A673 (cell line): Measurements from ENCODE around the gene PCBP3. TPM values are rescaled to one million over a fixed set of nuclear protein-coding genes. Genes with fewer than 3 reads are reported as not detected.

Experiments used
- BruUV-seq: library from RNA; stranded (reverse); fragments of 400-500 nt; replicated peaks from 2 replicates; lab custom pipeline; 2021; lab: Mats Ljungman, UMichigan
- CTCF ChIA-PET: fragments of 300-600 bp; sonication (Branson Sonifier 250); formaldehyde crosslinking; loops from one replicate; lab custom pipeline; 2022; ENCODE audit warnings: antibody characterized with exemption; lab: Charles Lee
- POLR2A ChIA-PET: fragments of 300-600 bp; sonication (Branson Sonifier 250); formaldehyde crosslinking; loops from one replicate; lab custom pipeline; 2022; ENCODE audit warnings: antibody characterized with exemption; ENCODE audit not compliant: low non-redundant PET; lab: Charles Lee
- DNase-seq: peaks from one replicate; pipeline ENCODE4 v3.0.0-alpha.2; 2015; ENCODE audit warnings: low spot score
- H3K27ac ChIP-seq: fragments of 200-600 bp; sonication (generic); 2 replicates; pipeline ENCODE4 v1.5.1; 2016; ENCODE audit warnings: mixed run types, low read depth, mild to moderate bottlenecking, mixed read lengths, antibody characterized with exemption, low read length; ENCODE audit not compliant: poor library complexity, severe bottlenecking
- H3K27me3 ChIP-seq: fragments of 200-600 bp; sonication (generic); replicated peaks from 2 replicates; pipeline ENCODE4 v1.6.1; 2017; ENCODE audit warnings: mixed run types, low read depth, mild to moderate bottlenecking, mixed read lengths, antibody characterized with exemption, low read length; ENCODE audit not compliant: insufficient read depth, poor library complexity
- H3K36me3 ChIP-seq: fragments of 200-600 bp; sonication (generic); 2 replicates; pipeline ENCODE4 v1.6.1; 2016; ENCODE audit warnings: mixed run types, mild to moderate bottlenecking, mixed read lengths, antibody characterized with exemption, low read length; ENCODE audit not compliant: insufficient read depth, poor library complexity, severe bottlenecking
- H3K4me1 ChIP-seq: fragments of 200-600 bp; sonication (generic); 2 replicates; pipeline ENCODE4 v1.6.1; 2017; ENCODE audit warnings: mixed run types, mild to moderate bottlenecking, mixed read lengths, antibody characterized with exemption, low read length; ENCODE audit not compliant: insufficient read depth, poor library complexity, severe bottlenecking
- H3K4me3 ChIP-seq: fragments of 200-600 bp; sonication (generic); 2 replicates; pipeline ENCODE4 v1.5.1; 2016; ENCODE audit warnings: low read depth, mixed run types, mild to moderate bottlenecking, mixed read lengths, low read length; ENCODE audit not compliant: poor library complexity, severe bottlenecking
- H3K9me3 ChIP-seq: fragments of 200-600 bp; sonication (generic); 2 replicates; pipeline ENCODE4 v1.6.1; 2016; ENCODE audit warnings: mixed run types, low read depth, mild to moderate bottlenecking, mixed read lengths, antibody characterized with exemption, low read length; ENCODE audit not compliant: poor library complexity, severe bottlenecking
- EZH2 ChIP-seq: fragments of 200-600 bp; sonication (generic); IDR thresholded peaks from 2 replicates; pipeline ENCODE4 v1.6.1; 2017; ENCODE audit warnings: borderline replicate concordance, low read depth, mild to moderate bottlenecking, mixed read lengths, antibody characterized with exemption, low read length; ENCODE audit not compliant: poor library complexity, severe bottlenecking
- intact Hi-C: fragments of 100-400 bp; cut with micrococcal nuclease; formaldehyde crosslinking; loops from one replicate; pipeline ENCODE4 v1.10.0; 2022; ENCODE audit not compliant: unreplicated experiment
- total RNA-seq: library from RNA; stranded (reverse); gene quantifications from 2 replicates; pipeline ENCODE4 v1.2.3, GENCODE V29; 2021
- TF ChIP-seq, protein P1 (sequence below): fragments of 300-800, 200-600 bp; sonication (generic); conservative IDR thresholded peaks from 2 replicates; pipeline ENCODE4 v1.5.1; 2017; ENCODE audit warnings: low read depth, mild to moderate bottlenecking, antibody characterized with exemption, low read length, moderate library complexity, mixed read lengths

Gene PCBP3
- total RNA-seq, 1 experiment from 2014 or later, result 25.6 TPM

GRCh38 chr21:45613881-45614280, 29.6 kb upstream of the PCBP3 start:
- no TSS peak for BruUV-seq
- no peak for DNase-seq
- Histone ChIP-seq H3K27ac (no peak overlapping the region), H3K4me3 (no peak overlapping the region), H3K27me3 (peaks cover 4% of the 10 kb centered on the region), H3K36me3 (no peaks in the 10 kb centered on the region), H3K9me3 (no peaks in the 10 kb centered on the region), H3K4me1 (peaks cover 25% of the 10 kb centered on the region)
- ChIA-PET CTCF (no interaction called here), POLR2A (no interaction called here)
- intact Hi-C loops, result no loop called here
- TF ChIP-seq, protein P1, sequence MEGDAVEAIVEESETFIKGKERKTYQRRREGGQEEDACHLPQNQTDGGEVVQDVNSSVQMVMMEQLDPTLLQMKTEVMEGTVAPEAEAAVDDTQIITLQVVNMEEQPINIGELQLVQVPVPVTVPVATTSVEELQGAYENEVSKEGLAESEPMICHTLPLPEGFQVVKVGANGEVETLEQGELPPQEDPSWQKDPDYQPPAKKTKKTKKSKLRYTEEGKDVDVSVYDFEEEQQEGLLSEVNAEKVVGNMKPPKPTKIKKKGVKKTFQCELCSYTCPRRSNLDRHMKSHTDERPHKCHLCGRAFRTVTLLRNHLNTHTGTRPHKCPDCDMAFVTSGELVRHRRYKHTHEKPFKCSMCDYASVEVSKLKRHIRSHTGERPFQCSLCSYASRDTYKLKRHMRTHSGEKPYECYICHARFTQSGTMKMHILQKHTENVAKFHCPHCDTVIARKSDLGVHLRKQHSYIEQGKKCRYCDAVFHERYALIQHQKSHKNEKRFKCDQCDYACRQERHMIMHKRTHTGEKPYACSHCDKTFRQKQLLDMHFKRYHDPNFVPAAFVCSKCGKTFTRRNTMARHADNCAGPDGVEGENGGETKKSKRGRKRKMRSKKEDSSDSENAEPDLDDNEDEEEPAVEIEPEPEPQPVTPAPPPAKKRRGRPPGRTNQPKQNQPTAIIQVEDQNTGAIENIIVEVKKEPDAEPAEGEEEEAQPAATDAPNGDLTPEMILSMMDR, result no peak
- no peak for TF ChIP-seq EZH2

- H3K4me3 ChIP-seq, result no peak overlapping the region
- H3K4me1 ChIP-seq, result peaks cover 27% of the 10 kb centered on the region
- H3K27ac ChIP-seq, result no peak overlapping the region
- no peak for DNase-seq
- intact Hi-C loops, result no loop called here
- CTCF ChIA-PET, result no interaction called here
- H3K27me3 ChIP-seq, result peaks cover 4% of the 10 kb centered on the region
- TF ChIP-seq EZH2, result no peak
- TF ChIP-seq, protein P1, result peak; percentile 21; the same call in 1 of the 2 replicates
- no TSS peak for BruUV-seq
- no peaks in the 10 kb centered on the region for H3K36me3 ChIP-seq
- POLR2A ChIA-PET, result no interaction called here
- no peaks in the 10 kb centered on the region for H3K9me3 ChIP-seq
Observed at GRCh38 chr21:45615145-45615711, 28.3 kb upstream of the PCBP3 start.

DNA sequence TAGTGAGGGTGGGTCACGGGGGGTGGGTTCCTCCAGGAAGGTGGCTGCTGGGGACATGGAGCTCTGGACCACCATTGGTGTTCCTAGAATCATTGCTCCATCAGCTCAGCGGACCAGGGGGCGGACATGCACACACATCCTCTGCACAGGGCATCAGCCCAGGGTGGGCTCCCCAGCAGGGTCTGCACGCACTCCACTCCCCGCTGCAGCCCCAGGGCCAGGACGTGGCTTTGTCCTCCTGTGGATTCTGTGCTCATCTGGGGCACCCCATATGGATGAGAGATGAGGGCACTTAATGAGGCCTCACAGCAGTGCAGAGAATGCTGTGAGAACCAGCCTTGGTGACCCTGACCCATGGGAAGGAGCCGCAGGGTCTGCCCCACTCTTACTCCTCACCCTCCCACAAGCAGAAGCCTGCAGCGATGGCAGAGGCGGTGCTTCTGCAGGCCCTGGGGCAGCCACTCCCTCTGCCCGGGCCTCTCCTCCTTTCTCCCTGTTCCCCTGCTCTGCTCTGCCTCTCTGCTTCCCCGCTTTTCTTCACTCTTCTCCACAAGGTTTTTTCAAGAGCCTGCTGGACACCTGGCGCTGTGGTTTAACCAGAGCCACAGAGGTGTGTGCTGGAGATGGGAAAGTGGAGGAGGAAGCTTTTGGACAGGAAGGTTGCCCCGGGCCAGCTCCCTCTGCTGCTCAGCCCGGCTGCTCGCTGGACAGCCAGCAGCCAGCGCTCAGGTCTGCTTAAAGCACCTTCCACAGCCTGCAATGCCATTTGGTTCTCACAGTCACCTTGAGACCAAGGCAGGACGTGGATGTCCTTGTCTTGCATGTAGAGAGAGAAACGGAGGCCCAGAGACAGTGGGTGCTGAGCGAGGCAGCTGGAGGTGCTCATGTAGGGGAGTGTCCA, 26.3 kb upstream of the PCBP3 start:
- intact Hi-C loops, result no loop called here
- TF ChIP-seq EZH2, result no peak
- TF ChIP-seq, protein P1, result no peak
- ChIA-PET CTCF (no interaction called here), POLR2A (no interaction called here)
- no peak overlapping the region for H3K4me3 ChIP-seq
- no peak for DNase-seq
- no peaks in the 10 kb centered on the region for H3K36me3 ChIP-seq
- H3K4me1 ChIP-seq, result peaks cover 27% of the 10 kb centered on the region
- H3K27ac ChIP-seq, result peak overlapping the region; percentile 79
- BruUV-seq, result no TSS peak
- H3K27me3 ChIP-seq, result no peaks in the 10 kb centered on the region
- no peaks in the 10 kb centered on the region for H3K9me3 ChIP-seq
